ENCODE measurements around the gene TMEM51.

DNA sequence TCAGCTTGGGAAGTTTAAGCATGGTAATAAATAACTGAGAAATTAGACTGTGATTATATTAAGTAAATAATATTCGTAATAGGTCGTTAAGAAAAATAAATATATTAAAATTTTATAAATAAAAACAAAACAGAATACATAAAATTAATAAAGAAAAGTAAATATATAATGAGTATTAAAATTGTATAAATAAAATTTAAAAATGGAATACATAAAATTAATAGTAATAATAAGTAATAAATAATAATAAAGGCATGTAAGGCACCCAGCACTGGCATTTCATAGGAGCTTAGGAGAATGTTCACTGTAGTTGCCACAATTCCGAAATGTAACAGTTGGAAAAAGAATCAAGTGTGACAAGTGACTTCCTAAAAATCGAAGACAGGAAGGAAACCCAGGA, 47.7 kb downstream of the TMEM51 start:
- TF ChIP-seq EP300 (conservative IDR thresholded peaks at IDR 0.05; ENCODE audit: poor library complexity, severe bottlenecking) (no peak), CTCF (IDR thresholded peaks at IDR 0.05; ENCODE audit: poor library complexity, severe bottlenecking) (no peak), SMC3 (conservative IDR thresholded peaks at IDR 0.05; ENCODE audit: poor library complexity) (no peak), POLR2AphosphoS5 (IDR thresholded peaks at IDR 0.05) (no peak), EZH2 (IDR thresholded peaks at IDR 0.05; ENCODE audit: borderline replicate concordance, insufficient read depth, low read length, poor library complexity, severe bottlenecking) (no peak), REST (IDR thresholded peaks at IDR 0.05; ENCODE audit: borderline replicate concordance) (no peak), RAD21 (conservative IDR thresholded peaks at IDR 0.05) (no peak), MXI1 (conservative IDR thresholded peaks at IDR 0.05; ENCODE audit: poor library complexity, severe bottlenecking) (no peak), TAF1 (IDR thresholded peaks at IDR 0.05; ENCODE audit: low read depth) (no peak)
